Nephron (organoid): ENCODE data around the gene SHISA6.

ENCODE experiments used
- H3K27ac Mint-ChIP-seq, 3 experiments: 2 replicates each; pipeline ENCODE4 v1.8.0; 2020; ENCODE audit warnings: mixed read lengths in 3 of 3, mild to moderate bottlenecking in 2 of 3, moderate library complexity in 1 of 3
- H3K27me3 Mint-ChIP-seq: 2 replicates; pipeline ENCODE4 v1.8.0; 2021; ENCODE audit warnings: low read depth, mild to moderate bottlenecking, moderate library complexity, mixed read lengths
- H3K36me3 Mint-ChIP-seq: 2 replicates; pipeline ENCODE4 v1.8.0; 2020; ENCODE audit warnings: low read depth, mixed read lengths
- H3K4me1 Mint-ChIP-seq: 2 replicates; pipeline ENCODE4 v1.8.0; 2020; ENCODE audit warnings: mixed read lengths
- H3K4me3 Mint-ChIP-seq, 3 experiments: 2 replicates each; pipeline ENCODE4 v1.8.0; 2020; ENCODE audit warnings: mild to moderate bottlenecking in 3 of 3, mixed read lengths in 3 of 3, moderate library complexity in 2 of 3
- H3K9me3 Mint-ChIP-seq: 2 replicates; pipeline ENCODE4 v1.8.0; 2020; ENCODE audit warnings: mixed read lengths
- CTCF ChIP-seq, 3 experiments: fragments of 200-600 bp; sonication (generic); IDR thresholded peaks; one replicate each; pipeline ENCODE4 v1.5.0; 2021; ENCODE audit warnings: antibody characterized with exemption in 3 of 3; ENCODE audit not compliant: unreplicated experiment in 3 of 3

The SHISA6 gene

GRCh38 chr17:11459861-11460331 is 218.9 kb downstream of the SHISA6 start:
- H3K9me3 Mint-ChIP-seq: no peaks in the 10 kb centered on the region

GRCh38 chr17:11461993-11462548 is 221.1 kb downstream of the SHISA6 start:
- H3K4me3 Mint-ChIP-seq: no peak overlapping the region
- TF ChIP-seq CTCF (IDR thresholded peaks at IDR 0.05; ENCODE audit: unreplicated experiment in 3 of 3): no peak
- H3K4me1 Mint-ChIP-seq: peaks cover 8% of the 10 kb centered on the region
- no peaks in the 10 kb centered on the region for H3K36me3 Mint-ChIP-seq
- peaks cover 11% of the 10 kb centered on the region for H3K27me3 Mint-ChIP-seq
- H3K27ac Mint-ChIP-seq: no peak overlapping the region
- H3K9me3 Mint-ChIP-seq: no peaks in the 10 kb centered on the region

More at GRCh38 chr17:11459861-11460331, 218.9 kb downstream of the SHISA6 start:
- peaks cover 16% of the 10 kb centered on the region for H3K27me3 Mint-ChIP-seq
- peaks cover 11% of the 10 kb centered on the region for H3K4me1 Mint-ChIP-seq
- peak overlapping the region in 1 of 3 experiments; percentile 10 for H3K27ac Mint-ChIP-seq
- H3K36me3 Mint-ChIP-seq: no peaks in the 10 kb centered on the region
- H3K4me3 Mint-ChIP-seq: no peak overlapping the region
- no peak for TF ChIP-seq CTCF (IDR thresholded peaks at IDR 0.05; ENCODE audit: unreplicated experiment in 3 of 3)

GRCh38 chr17:11467639-11468038 is 226.6 kb downstream of the SHISA6 start:
- H3K27me3 Mint-ChIP-seq: peaks cover 4% of the 10 kb centered on the region
- no peaks in the 10 kb centered on the region for H3K36me3 Mint-ChIP-seq
- no peak overlapping the region for H3K4me3 Mint-ChIP-seq
- TF ChIP-seq CTCF (IDR thresholded peaks at IDR 0.05; ENCODE audit: unreplicated experiment in 3 of 3): no peak
- no peaks in the 10 kb centered on the region for H3K9me3 Mint-ChIP-seq
- H3K27ac Mint-ChIP-seq: no peak overlapping the region
- H3K4me1 Mint-ChIP-seq: no peaks in the 10 kb centered on the region

- Mint-ChIP-seq H3K9me3 (peaks cover under 1% of the 10 kb centered on the region), H3K4me1 (peaks cover 47% of the 10 kb centered on the region), H3K27ac (peak overlapping the region in 2 of 3 experiments; percentile 33 to 35), H3K36me3 (no peaks in the 10 kb centered on the region), H3K4me3 (no peak overlapping the region), H3K27me3 (peaks cover 7% of the 10 kb centered on the region)
- no peak for TF ChIP-seq CTCF (IDR thresholded peaks at IDR 0.05; ENCODE audit: unreplicated experiment in 3 of 3)
These were observed 244.5 kb downstream of the SHISA6 start for GRCh38 chr17:11485336-11486100.

- H3K27ac Mint-ChIP-seq: peak overlapping the region; percentile 42 to 71 (median 59)
- H3K9me3 Mint-ChIP-seq: no peaks in the 10 kb centered on the region
- H3K27me3 Mint-ChIP-seq: peaks cover 11% of the 10 kb centered on the region
- no peak for TF ChIP-seq CTCF (IDR thresholded peaks at IDR 0.05; ENCODE audit: unreplicated experiment in 3 of 3)
- H3K4me1 Mint-ChIP-seq: peaks cover 50% of the 10 kb centered on the region
- peak overlapping the region in 1 of 3 experiments; percentile 25 for H3K4me3 Mint-ChIP-seq
- H3K36me3 Mint-ChIP-seq: no peaks in the 10 kb centered on the region
These were observed 245.3 kb downstream of the SHISA6 start for GRCh38 chr17:11486101-11486867.
